Colonic mucosa (tissue), 4 donors: ENCODE measurements around the gene CHRNB1. TPM values are rescaled to one million over a fixed set of nuclear protein-coding genes. Genes with fewer than 3 reads are reported as not detected.

Source experiments
- DNase-seq: peaks from one replicate; pipeline ENCODE4 v3.0.0-alpha.2; 2020
- H3K27ac ChIP-seq: fragments of 200-600 bp; one replicate; pipeline ENCODE4 v1.8.0; 2021
- H3K27me3 ChIP-seq: fragments of 200-600 bp; one replicate; pipeline ENCODE4 v1.8.0; 2021
- H3K36me3 ChIP-seq: fragments of 200-600 bp; one replicate; pipeline ENCODE4 v1.8.0; 2021
- H3K4me1 ChIP-seq: fragments of 200-600 bp; one replicate; pipeline ENCODE4 v1.8.0; 2021; ENCODE audit warnings: mild to moderate bottlenecking
- H3K4me3 ChIP-seq: fragments of 200-600 bp; one replicate; pipeline ENCODE4 v1.8.0; 2021
- H3K9ac ChIP-seq, 2 donors: one replicate each; pipeline ENCODE4 v1.7.0; 2013; ENCODE audit warnings: control low read depth in 2 of 2, low read depth in 2 of 2, low read length in 2 of 2
- H3K9me3 ChIP-seq: fragments of 200-600 bp; one replicate; pipeline ENCODE4 v1.8.0; 2021
- CTCF ChIP-seq: fragments of 200-600 bp; IDR thresholded peaks from one replicate; pipeline ENCODE4 v1.8.0; 2022; ENCODE audit warnings: antibody characterized with exemption, mild to moderate bottlenecking
- intact Hi-C: fragments of 100-400 bp; cut with DNase I; formaldehyde crosslinking; loops from one replicate; pipeline ENCODE4 v1.14.1; 2022
- total RNA-seq, 2 donors: library from RNA; stranded (reverse); fragmentation: NEBNext Ultra II Directional in 1 of 2; extraction: Animal tissue kit (Norgen Biotek cat#: 25700) in 1 of 2; gene quantifications; one replicate each; pipeline ENCODE4 v1.2.1, GENCODE V29; 2021
- donor health status: healthy.
- donor health status: DM: no; HTN: no; CAD: no.
- donor health status: DM: no; HTN: no; CAD: no.

The CHRNB1 gene
- total RNA-seq, 2 donors from 2014 or later, result 4.3 to 6.1 TPM

GRCh38 chr17:7428557-7428956 lies 16.3 kb upstream of the CHRNB1 start, which contains the start of gene SPEM3:
SPEM3 (plus strand) TSS chr17:7428857; CDS start chr17:7428903, 46 bp downstream.
- Histone ChIP-seq H3K27me3 (no peaks in the 10 kb centered on the region), H3K9me3 (no peaks in the 10 kb centered on the region), H3K36me3 (no peaks in the 10 kb centered on the region), H3K4me1 (no peaks in the 10 kb centered on the region), H3K9ac (no peak within 1 kb of the TSS), H3K27ac (no peak within 1 kb of the TSS), H3K4me3 (no peak within 1 kb of the TSS)
- intact Hi-C loops, result no loop called here
- TF ChIP-seq CTCF, result no peak
- no peak for DNase-seq

GRCh38 chr17:7429722-7430121 lies 15.1 kb upstream of the CHRNB1 start:
- Histone ChIP-seq H3K27ac (no peak overlapping the region), H3K27me3 (no peaks in the 10 kb centered on the region), H3K36me3 (no peaks in the 10 kb centered on the region), H3K9me3 (no peaks in the 10 kb centered on the region), H3K4me1 (no peaks in the 10 kb centered on the region), H3K4me3 (no peak overlapping the region), H3K9ac (no peak overlapping the region)
- intact Hi-C loops, result loop anchor here (10.0 kb wide), 1 partner anchor 155 kb away; the partner anchor contains the start of gene MPDU1
- DNase-seq, result no peak
- TF ChIP-seq CTCF, result no peak

- H3K9ac ChIP-seq, result no peak overlapping the region
- intact Hi-C loops, result loop anchor here (10.0 kb wide), 1 partner anchor 154 kb away; the partner anchor contains the start of gene MPDU1
- TF ChIP-seq CTCF, result no peak
- H3K27ac ChIP-seq, result no peak overlapping the region
- no peak for DNase-seq
- H3K9me3 ChIP-seq, result no peaks in the 10 kb centered on the region
- no peak overlapping the region for H3K4me3 ChIP-seq
- H3K4me1 ChIP-seq, result no peaks in the 10 kb centered on the region
- H3K36me3 ChIP-seq, result no peaks in the 10 kb centered on the region
- H3K27me3 ChIP-seq, result no peaks in the 10 kb centered on the region
These were observed 13.6 kb upstream of the CHRNB1 start for GRCh38 chr17:7431231-7431630.

GRCh38 chr17:7432296-7432695 lies 12.6 kb upstream of the CHRNB1 start:
- intact Hi-C loops, result loop anchor here (10.0 kb wide), 1 partner anchor 153 kb away; the partner anchor contains the start of gene MPDU1
- no peak overlapping the region for H3K9ac ChIP-seq
- H3K36me3 ChIP-seq, result no peaks in the 10 kb centered on the region
- no peaks in the 10 kb centered on the region for H3K9me3 ChIP-seq
- TF ChIP-seq CTCF, result no peak
- H3K4me1 ChIP-seq, result peaks cover 8% of the 10 kb centered on the region
- no peaks in the 10 kb centered on the region for H3K27me3 ChIP-seq
- H3K27ac ChIP-seq, result no peak overlapping the region
- DNase-seq, result no peak
- no peak overlapping the region for H3K4me3 ChIP-seq

GRCh38 chr17:7435676-7436555 lies 8.9 kb upstream of the CHRNB1 start:
- peak overlapping the region; percentile 91 for H3K27ac ChIP-seq
- H3K36me3 ChIP-seq, result no peaks in the 10 kb centered on the region
- peak overlapping the region; percentile 81 to 94 for H3K9ac ChIP-seq
- no peak for TF ChIP-seq CTCF
- peak overlapping the region; percentile 69 for H3K4me3 ChIP-seq
- DNase-seq, result peak; percentile 75
- intact Hi-C loops, result loop anchor here (2.0 to 10.0 kb wide), 3 partner anchors 49 to 149 kb away; partner anchors contain the start of genes MPDU1, POLR2A and TMEM95
- H3K4me1 ChIP-seq, result peaks cover 18% of the 10 kb centered on the region
- H3K27me3 ChIP-seq, result peaks cover 31% of the 10 kb centered on the region
- no peaks in the 10 kb centered on the region for H3K9me3 ChIP-seq
